Gastrocnemius medialis (tissue), 4 donors: ENCODE results near the gene GDF11.

Experiments used
- CTCF ChIP-seq, 5 experiments: fragments of 450-650 bp in 3 of 5; fragments of 200-600 bp in 2 of 5; sonication (generic) in 2 of 5; IDR thresholded peaks in 4 of 5; conservative IDR thresholded peaks in 1 of 5; 1 replicate in 4 of 5; 2 replicates in 1 of 5; pipeline ENCODE4 v1.5.1; 2016 to 2019; ENCODE audit warnings: antibody characterized with exemption in 5 of 5, mild to moderate bottlenecking in 3 of 5, moderate library complexity in 3 of 5
- POLR2A ChIP-seq, 2 donors: fragments of 450-650 bp; IDR thresholded peaks; one replicate each; pipeline ENCODE4 v1.6.1; 2017; ENCODE audit warnings: antibody characterized with exemption in 2 of 2, mild to moderate bottlenecking in 2 of 2, moderate library complexity in 2 of 2

DNA sequence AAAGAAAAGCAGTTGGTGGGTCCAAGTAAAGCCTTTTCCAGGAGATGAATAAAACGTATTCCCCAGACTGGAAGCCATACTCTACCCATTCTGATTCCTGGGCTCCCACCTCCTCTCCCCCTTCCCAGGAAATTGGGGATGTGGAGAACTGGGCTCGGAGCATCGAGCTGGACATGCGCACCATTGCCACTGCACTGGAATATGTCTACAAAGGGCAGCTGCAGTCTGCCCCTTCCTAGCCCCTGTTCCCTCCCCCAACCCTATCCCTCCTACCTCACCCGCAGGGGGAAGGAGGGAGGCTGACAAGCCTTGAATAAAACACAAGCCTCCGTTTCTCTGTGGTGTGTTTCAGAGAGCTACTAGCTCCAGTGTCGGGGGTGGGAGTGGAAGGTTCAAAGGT lies 23.6 kb upstream of the GDF11 start:
- TF ChIP-seq CTCF (IDR thresholded peaks at IDR 0.05 in 4 of 5, conservative IDR thresholded peaks at IDR 0.05 in 1 of 5) (no peak), POLR2A (IDR thresholded peaks at IDR 0.05) (no peak)
